Measurements from ENCODE around the gene CSF3R.
A peak's percentile ranks its signal among the peaks of the same experiment; 100 is the strongest.

CSF3R gene

GRCh38 chr1:36455386-36455785 is 27.3 kb downstream of the CSF3R start:
- DNase-seq, result no peak

- no peak for DNase-seq
Measured at GRCh38 chr1:36453600-36454388, 28.9 kb downstream of the CSF3R start.

- no peak for DNase-seq
Measured at GRCh38 chr1:36453051-36453450, 29.7 kb downstream of the CSF3R start.

GRCh38 chr1:36450919-36451305 is 31.8 kb downstream of the CSF3R start:
- no peak for DNase-seq

GRCh38 chr1:36450270-36450918 is 32.3 kb downstream of the CSF3R start, which contains the start of gene OSCP1:
TSS of gene OSCP1 (minus strand) at chr1:36450451. CDS start at chr1:36450369, 82 bp downstream.
- DNase-seq, result peak; percentile 82

GRCh38 chr1:36448530-36449056 is 34.1 kb downstream of the CSF3R start:
- DNase-seq, result no peak

- no peak for DNase-seq
Measured at GRCh38 chr1:36447450-36447849, 35.3 kb downstream of the CSF3R start.

- DNase-seq, result no peak
Measured at GRCh38 chr1:36446746-36447145, 36.0 kb downstream of the CSF3R start.

- DNase-seq, result no peak
Measured at GRCh38 chr1:36446271-36446670, 36.4 kb downstream of the CSF3R start.

- DNase-seq, result no peak
Measured at GRCh38 chr1:36443297-36443696, 39.4 kb downstream of the CSF3R start.

- no peak for DNase-seq
Measured at GRCh38 chr1:36442337-36442736, 40.4 kb downstream of the CSF3R start.

GRCh38 chr1:36440646-36441045 is 42.1 kb downstream of the CSF3R start:
- DNase-seq, result no peak

- no peak for DNase-seq
Measured at GRCh38 chr1:36440044-36440443, 42.7 kb downstream of the CSF3R start.

- no peak for DNase-seq
Measured at GRCh38 chr1:36438715-36439114, 44.0 kb downstream of the CSF3R start.

- DNase-seq, result no peak
Measured at GRCh38 chr1:36436821-36437220, 45.9 kb downstream of the CSF3R start.

GRCh38 chr1:36433102-36433501 is 49.6 kb downstream of the CSF3R start:
- no peak for DNase-seq

- DNase-seq, result no peak
Measured at GRCh38 chr1:36432616-36433015, 50.1 kb downstream of the CSF3R start.

- no peak for DNase-seq
Measured at GRCh38 chr1:36425791-36426190, 56.9 kb downstream of the CSF3R start.

GRCh38 chr1:36421649-36422048 is 61.1 kb downstream of the CSF3R start:
- DNase-seq, result no peak

GRCh38 chr1:36420836-36421317 is 61.8 kb downstream of the CSF3R start:
- DNase-seq, result peak; percentile 92

- DNase-seq, result no peak
Measured at GRCh38 chr1:36420409-36420808, 62.3 kb downstream of the CSF3R start.

GRCh38 chr1:36419569-36419968 is 63.1 kb downstream of the CSF3R start:
- DNase-seq, result no peak

GRCh38 chr1:36419140-36419539 is 63.6 kb downstream of the CSF3R start:
- no peak for DNase-seq

- no peak for DNase-seq
Measured at GRCh38 chr1:36417931-36418330, 64.8 kb downstream of the CSF3R start.

Measured in activated CD4-positive, alpha-beta T cell treated with anti-CD3 and anti-CD28 coated beads, Interleukin-2, amount 50 U/mL, for 1 hour (primary cell).